Uterus (tissue), 4 donors: ENCODE results near the gene SZT2. TPM values are rescaled to one million over a fixed set of nuclear protein-coding genes. Genes with fewer than 3 reads are reported as not detected.
"Not testable (repeated sequence)": the region's sequence is repeated elsewhere in the genome, so short reads cannot be mapped to it uniquely, and the experiment has no call there.

Experiments used
- DNase-seq, 2 donors: peaks; one replicate each; pipeline ENCODE4 v3.0.0-alpha.2; 2019 to 2020
- H3K27ac ChIP-seq, 2 donors: fragments of 200-600 bp; sonication (generic); 1 replicate in 1 of 2; 2 replicates in 1 of 2; pipeline ENCODE4 v1.5.1; 2016 to 2018
- H3K27me3 ChIP-seq, 2 donors: fragments of 200-600 bp; sonication (generic); one replicate each; pipeline ENCODE4 v1.5.1; 2018 to 2019; ENCODE audit warnings: control low read depth in 1 of 2
- H3K36me3 ChIP-seq, 2 donors: fragments of 200-600 bp; sonication (generic); one replicate each; pipeline ENCODE4 v1.5.1; 2019; ENCODE audit warnings: control low read depth in 1 of 2
- H3K4me1 ChIP-seq, 2 donors: fragments of 200-600 bp; sonication (generic); one replicate each; pipeline ENCODE4 v1.5.1; 2018 to 2019; ENCODE audit warnings: control low read depth in 1 of 2
- H3K4me3 ChIP-seq, 2 donors: fragments of 200-600 bp; sonication (generic); 1 replicate in 1 of 2; 2 replicates in 1 of 2; pipeline ENCODE4 v1.5.1; 2018 to 2019; ENCODE audit warnings: mild to moderate bottlenecking in 1 of 2
- H3K9me3 ChIP-seq, 2 donors: fragments of 200-600 bp; sonication (generic); one replicate each; pipeline ENCODE4 v1.5.1; 2019; ENCODE audit warnings: control low read depth in 1 of 2
- POLR2A ChIP-seq, 2 donors: fragments of 450-650 bp; IDR thresholded peaks; one replicate each; pipeline ENCODE4 v1.6.1; 2016; ENCODE audit warnings: antibody characterized with exemption in 2 of 2, mild to moderate bottlenecking in 1 of 2, moderate library complexity in 1 of 2
- intact Hi-C: fragments of 100-400 bp; cut with DNase I; formaldehyde crosslinking; loops from one replicate; pipeline ENCODE4 v1.15.1; 2023; ENCODE audit warnings: low total_unique reads
- total RNA-seq, 4 donors: library from RNA; depleted of rRNA in 3 of 4; stranded (reverse); fragments of >200 nt in 3 of 4; gene quantifications; one replicate each; pipeline versions ENCODE4 v1.1.0 to v1.2.4, GENCODE V29; 2014 to 2023
- TF ChIP-seq, protein P1 (sequence below), 4 experiments: fragments of 200-600 bp in 2 of 4; fragments of 450-650 bp in 2 of 4; sonication (generic) in 2 of 4; IDR thresholded peaks; one replicate each; pipeline ENCODE4 v1.5.1; 2016 to 2019; ENCODE audit warnings: antibody characterized with exemption in 4 of 4, mild to moderate bottlenecking in 2 of 4, moderate library complexity in 1 of 4
- donor health status: DM: yes; HTN: yes; CAD: no.

The SZT2 gene
- total RNA-seq, 4 donors from 2014 or later, result 15.6 to 128 (median 31.0) TPM

DNA sequence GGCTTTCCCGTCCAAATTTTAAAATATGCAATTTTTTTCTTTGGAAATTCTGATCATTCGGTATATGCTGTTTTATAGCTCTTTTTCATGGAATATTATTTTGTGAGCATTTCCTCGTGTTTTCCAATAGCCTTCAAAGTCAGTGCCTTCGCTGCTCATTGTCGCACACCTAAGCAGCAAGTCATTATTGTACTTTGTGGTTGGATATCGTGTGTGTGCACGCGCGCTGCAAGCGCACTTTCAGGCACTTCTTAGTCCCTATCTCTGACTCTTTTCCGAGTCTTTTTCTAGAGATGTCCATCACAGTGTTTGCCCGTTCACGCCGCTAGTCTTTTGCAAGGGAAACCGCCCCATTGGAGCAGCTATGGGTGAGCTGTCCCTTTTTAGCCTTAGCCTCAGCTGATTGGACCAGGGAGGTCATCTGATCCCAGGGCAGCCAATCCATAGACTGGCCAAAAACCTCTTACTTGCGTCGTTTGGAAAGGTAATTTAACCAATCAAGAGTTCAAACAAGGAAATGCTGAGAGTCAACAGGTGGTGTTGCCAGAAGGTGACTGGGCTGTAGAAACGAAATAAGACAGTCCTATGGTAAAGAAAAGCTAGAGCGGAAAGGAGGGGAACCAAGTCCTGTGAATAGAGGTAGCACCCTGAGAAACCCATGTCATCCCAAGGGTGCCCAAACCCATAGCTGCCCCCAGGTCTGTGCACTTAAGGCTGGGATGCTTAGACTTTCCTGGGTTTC is 64.7 kb downstream of the SZT2 start:
- Histone ChIP-seq H3K4me3 (peak overlapping the region; percentile 56 to 66), H3K27ac (peak overlapping the region; percentile 93 to 97), H3K9me3 (no peaks in the 10 kb centered on the region), H3K27me3 (no peaks in the 10 kb centered on the region), H3K4me1 (no peaks in the 10 kb centered on the region), H3K36me3 (no peaks in the 10 kb centered on the region)
- DNase-seq, result peak; percentile 70 to 76
- TF ChIP-seq, protein P1, sequence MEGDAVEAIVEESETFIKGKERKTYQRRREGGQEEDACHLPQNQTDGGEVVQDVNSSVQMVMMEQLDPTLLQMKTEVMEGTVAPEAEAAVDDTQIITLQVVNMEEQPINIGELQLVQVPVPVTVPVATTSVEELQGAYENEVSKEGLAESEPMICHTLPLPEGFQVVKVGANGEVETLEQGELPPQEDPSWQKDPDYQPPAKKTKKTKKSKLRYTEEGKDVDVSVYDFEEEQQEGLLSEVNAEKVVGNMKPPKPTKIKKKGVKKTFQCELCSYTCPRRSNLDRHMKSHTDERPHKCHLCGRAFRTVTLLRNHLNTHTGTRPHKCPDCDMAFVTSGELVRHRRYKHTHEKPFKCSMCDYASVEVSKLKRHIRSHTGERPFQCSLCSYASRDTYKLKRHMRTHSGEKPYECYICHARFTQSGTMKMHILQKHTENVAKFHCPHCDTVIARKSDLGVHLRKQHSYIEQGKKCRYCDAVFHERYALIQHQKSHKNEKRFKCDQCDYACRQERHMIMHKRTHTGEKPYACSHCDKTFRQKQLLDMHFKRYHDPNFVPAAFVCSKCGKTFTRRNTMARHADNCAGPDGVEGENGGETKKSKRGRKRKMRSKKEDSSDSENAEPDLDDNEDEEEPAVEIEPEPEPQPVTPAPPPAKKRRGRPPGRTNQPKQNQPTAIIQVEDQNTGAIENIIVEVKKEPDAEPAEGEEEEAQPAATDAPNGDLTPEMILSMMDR (IDR thresholded peaks at IDR 0.05), result peak in 1 of 4 experiments; percentile 18
- TF ChIP-seq POLR2A (IDR thresholded peaks at IDR 0.05), result peak in 1 of 2 donors; percentile 28
- intact Hi-C loops, result no loop called here

DNA sequence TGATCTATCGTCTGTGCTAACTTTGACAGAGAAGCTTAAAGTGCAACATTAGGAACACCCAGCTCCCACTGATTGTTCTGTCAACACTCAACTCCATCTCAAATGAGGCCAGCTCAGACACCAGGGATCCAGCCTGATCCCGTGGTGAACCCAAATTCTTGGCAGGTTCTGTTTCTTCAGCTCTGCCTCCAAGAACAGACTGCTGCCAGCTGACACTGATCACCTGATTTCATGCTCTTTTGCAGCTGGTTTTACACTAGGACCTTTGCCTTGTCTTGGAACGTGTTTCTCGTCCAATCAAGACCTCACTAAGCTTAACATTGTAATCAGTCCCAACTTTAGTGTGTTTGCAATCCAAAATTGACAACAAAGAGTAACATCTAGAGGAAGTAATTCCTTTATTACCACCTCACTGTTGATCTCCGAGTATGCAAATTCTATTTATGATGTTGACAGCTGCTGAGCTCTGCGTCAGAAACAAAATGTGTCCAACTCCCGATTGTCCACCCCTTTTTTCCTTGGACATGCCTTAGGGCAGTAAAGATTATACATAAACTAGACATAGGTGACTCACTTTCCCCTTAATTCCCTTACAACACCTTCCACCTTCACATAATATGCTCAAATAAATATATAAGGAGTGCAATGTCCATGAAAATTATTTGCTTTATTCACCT is 65.7 kb downstream of the SZT2 start:
- no peaks in the 10 kb centered on the region for H3K4me1 ChIP-seq
- H3K36me3 ChIP-seq, result no peaks in the 10 kb centered on the region
- no peak overlapping the region for H3K4me3 ChIP-seq
- intact Hi-C loops, result no loop called here
- H3K9me3 ChIP-seq, result no peaks in the 10 kb centered on the region
- no peaks in the 10 kb centered on the region for H3K27me3 ChIP-seq
- no peak overlapping the region for H3K27ac ChIP-seq
- TF ChIP-seq POLR2A (IDR thresholded peaks at IDR 0.05), result no peak
- TF ChIP-seq, protein P1 (IDR thresholded peaks at IDR 0.05), result no peak
- DNase-seq, result no peak

GRCh38 chr1:43458379-43458778 is 68.7 kb downstream of the SZT2 start:
- H3K27me3 ChIP-seq, H3K4me3 ChIP-seq, H3K4me1 ChIP-seq, H3K9me3 ChIP-seq, DNase-seq, H3K36me3 ChIP-seq, intact Hi-C loops, H3K27ac ChIP-seq: not testable (repeated sequence)

- Histone ChIP-seq H3K9me3 (no peaks in the 10 kb centered on the region), H3K4me3 (no peak overlapping the region), H3K27ac (no peak overlapping the region), H3K36me3 (no peaks in the 10 kb centered on the region), H3K4me1 (no peaks in the 10 kb centered on the region), H3K27me3 (no peaks in the 10 kb centered on the region)
- TF ChIP-seq, protein P1 (IDR thresholded peaks at IDR 0.05), result no peak
- no peak for TF ChIP-seq POLR2A (IDR thresholded peaks at IDR 0.05)
- DNase-seq, result no peak
- intact Hi-C loops, result no loop called here
These were observed 71.4 kb downstream of the SZT2 start for GRCh38 chr1:43460988-43461693.

- no peaks in the 10 kb centered on the region for H3K9me3 ChIP-seq
- H3K36me3 ChIP-seq, result no peaks in the 10 kb centered on the region
- TF ChIP-seq, protein P1 (IDR thresholded peaks at IDR 0.05), result no peak
- no peaks in the 10 kb centered on the region for H3K27me3 ChIP-seq
- DNase-seq, result no peak
- H3K4me3 ChIP-seq, result no peak overlapping the region
- intact Hi-C loops, result no loop called here
- no peaks in the 10 kb centered on the region for H3K4me1 ChIP-seq
- no peak overlapping the region for H3K27ac ChIP-seq
These were observed 73.8 kb downstream of the SZT2 start for GRCh38 chr1:43463479-43463878.
